SJSA1 (cell line): ENCODE results near the gene OTUD1. TPM values are rescaled to one million over a fixed set of nuclear protein-coding genes. Genes with fewer than 3 reads are reported as not detected.

Experiments used
- DNase-seq, 2 experiments: peaks; one replicate each; pipeline ENCODE4 v3.0.0-alpha.2; 2015 to 2020; ENCODE audit warnings: low spot score in 2 of 2, low read depth in 1 of 2
- H3K27ac ChIP-seq: fragments of 250-450 bp; sonication (Bioruptor Pico); 2 replicates; pipeline ENCODE4 v1.5.1; 2020; ENCODE audit warnings: mild to moderate bottlenecking, moderate library complexity
- H3K27me3 ChIP-seq: fragments of 250-450 bp; sonication (Bioruptor Pico); replicated peaks from 2 replicates; pipeline ENCODE4 v1.5.1; 2020; ENCODE audit warnings: mild to moderate bottlenecking, moderate library complexity
- H3K36me3 ChIP-seq: fragments of 250-450 bp; sonication (Bioruptor Pico); 2 replicates; pipeline ENCODE4 v1.5.1; 2020; ENCODE audit warnings: mild to moderate bottlenecking
- H3K4me1 ChIP-seq: fragments of 250-450 bp; sonication (Bioruptor Pico); replicated peaks from 2 replicates; pipeline ENCODE4 v1.6.1; 2021; ENCODE audit warnings: mild to moderate bottlenecking
- H3K4me3 ChIP-seq: fragments of 250-450 bp; sonication (Bioruptor Pico); 2 replicates; pipeline ENCODE4 v1.5.1; 2020; ENCODE audit warnings: mild to moderate bottlenecking
- H3K9me3 ChIP-seq: fragments of 250-450 bp; sonication (Bioruptor Pico); replicated peaks from 2 replicates; pipeline ENCODE4 v1.5.1; 2020; ENCODE audit warnings: mild to moderate bottlenecking
- total RNA-seq: library from RNA; depleted of rRNA; stranded (reverse); fragments of >200 nt; shearing (Covaris generic); gene quantifications from 2 replicates; pipeline ENCODE4 v1.2.3, GENCODE V29; 2014

The OTUD1 gene
- total RNA-seq, 1 experiment from 2014 or later: 3.8 TPM

DNA sequence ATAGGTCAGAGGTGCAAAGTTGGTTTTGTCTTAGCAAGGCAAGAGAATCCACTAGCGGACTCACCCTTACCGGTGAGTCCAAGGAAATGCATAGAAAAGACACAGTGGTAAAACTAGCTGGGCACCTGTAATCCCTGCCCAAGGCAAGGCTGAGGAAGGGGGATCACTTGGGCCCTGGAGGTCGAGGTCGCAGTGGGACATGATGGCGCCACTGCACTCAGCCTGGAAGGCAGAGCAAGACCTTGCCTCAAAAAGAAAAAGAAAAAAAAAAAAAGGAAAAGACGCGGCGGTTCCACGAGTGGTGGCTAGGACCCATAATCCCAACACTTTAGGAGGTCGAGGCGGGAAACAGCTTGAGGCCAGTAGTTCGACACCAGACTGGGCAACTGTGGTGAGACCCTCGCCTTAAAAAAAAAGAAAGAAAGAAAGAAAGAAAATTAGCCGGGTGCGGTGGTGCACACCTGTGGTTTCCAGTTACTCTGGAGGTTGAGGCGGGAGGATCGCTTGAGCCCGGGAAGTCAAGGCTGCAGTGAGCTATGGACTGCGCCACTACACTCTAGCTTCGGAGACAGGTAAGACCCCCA lies 820 bp upstream of the OTUD1 start:
- peaks cover 11% of the 10 kb centered on the region for H3K36me3 ChIP-seq
- peaks cover 25% of the 10 kb centered on the region for H3K4me1 ChIP-seq
- DNase-seq: no peak
- peak overlapping the region; percentile 98 for H3K4me3 ChIP-seq
- no peaks in the 10 kb centered on the region for H3K27me3 ChIP-seq
- H3K27ac ChIP-seq: peak overlapping the region; percentile 75; the same call in 1 of the 2 replicates
- H3K9me3 ChIP-seq: peaks cover 5% of the 10 kb centered on the region

DNA sequence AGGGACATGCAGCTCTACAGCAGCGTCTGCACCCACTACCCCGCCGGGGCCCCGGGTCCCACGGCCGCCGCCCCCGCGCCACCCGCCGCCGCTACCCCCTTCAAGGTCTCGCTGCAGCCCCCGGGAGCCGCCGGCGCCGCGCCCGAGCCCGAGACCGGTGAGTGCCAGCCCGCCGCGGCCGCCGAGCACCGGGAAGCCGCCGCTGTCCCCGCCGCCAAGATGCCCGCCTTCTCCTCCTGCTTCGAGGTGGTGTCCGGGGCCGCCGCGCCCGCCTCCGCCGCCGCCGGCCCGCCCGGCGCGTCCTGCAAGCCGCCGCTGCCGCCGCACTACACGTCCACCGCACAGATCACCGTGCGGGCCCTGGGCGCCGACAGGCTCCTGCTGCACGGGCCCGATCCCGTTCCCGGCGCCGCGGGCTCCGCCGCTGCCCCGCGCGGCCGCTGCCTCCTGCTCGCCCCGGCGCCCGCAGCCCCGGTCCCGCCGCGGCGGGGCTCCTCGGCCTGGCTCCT lies 631 bp downstream of the OTUD1 start:
- H3K36me3 ChIP-seq: peaks cover 11% of the 10 kb centered on the region
- no peak for DNase-seq
- H3K27ac ChIP-seq: peak overlapping the region; percentile 75
- H3K27me3 ChIP-seq: no peaks in the 10 kb centered on the region
- H3K9me3 ChIP-seq: peaks cover 5% of the 10 kb centered on the region
- peak overlapping the region; percentile 98 for H3K4me3 ChIP-seq
- peaks cover 25% of the 10 kb centered on the region for H3K4me1 ChIP-seq

DNA sequence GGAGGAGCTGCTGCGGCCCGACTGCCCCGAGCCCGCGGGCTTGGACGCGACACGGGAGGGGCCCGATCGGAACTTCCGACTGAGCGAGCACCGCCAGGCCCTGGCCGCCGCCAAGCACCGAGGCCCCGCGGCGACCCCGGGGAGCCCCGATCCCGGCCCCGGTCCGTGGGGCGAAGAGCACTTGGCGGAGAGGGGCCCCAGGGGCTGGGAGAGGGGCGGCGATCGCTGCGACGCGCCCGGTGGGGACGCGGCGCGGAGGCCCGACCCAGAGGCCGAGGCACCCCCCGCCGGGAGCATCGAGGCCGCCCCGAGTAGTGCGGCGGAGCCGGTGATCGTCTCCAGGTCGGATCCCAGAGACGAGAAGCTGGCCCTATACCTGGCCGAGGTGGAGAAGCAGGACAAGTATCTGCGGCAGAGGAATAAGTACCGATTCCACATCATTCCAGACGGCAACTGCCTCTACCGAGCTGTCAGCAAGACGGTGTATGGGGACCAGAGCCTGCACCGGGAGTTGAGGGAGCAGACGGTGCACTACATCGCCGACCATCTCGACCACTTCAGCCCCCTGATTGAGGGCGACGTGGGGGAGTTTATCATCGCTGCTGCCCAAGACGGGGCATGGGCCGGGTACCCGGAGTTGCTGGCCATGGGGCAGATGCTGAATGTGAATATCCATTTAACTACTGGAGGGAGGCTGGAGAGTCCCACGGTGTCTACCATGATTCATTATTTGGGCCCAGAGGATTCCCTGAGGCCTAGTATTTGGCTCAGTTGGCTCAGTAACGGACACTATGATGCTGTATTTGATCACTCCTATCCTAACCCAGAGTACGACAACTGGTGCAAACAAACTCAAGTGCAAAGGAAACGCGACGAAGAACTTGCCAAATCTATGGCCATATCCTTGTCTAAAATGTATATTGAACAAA lies 1.4 kb downstream of the OTUD1 start:
- H3K27ac ChIP-seq: peak overlapping the region; percentile 13; the same call in 1 of the 2 replicates
- DNase-seq: peak in 1 of 2 experiments; percentile 41
- peak overlapping the region; percentile 98 for H3K4me3 ChIP-seq
- H3K36me3 ChIP-seq: peaks cover 11% of the 10 kb centered on the region
- H3K27me3 ChIP-seq: no peaks in the 10 kb centered on the region
- H3K9me3 ChIP-seq: peaks cover 5% of the 10 kb centered on the region
- H3K4me1 ChIP-seq: peaks cover 25% of the 10 kb centered on the region

DNA sequence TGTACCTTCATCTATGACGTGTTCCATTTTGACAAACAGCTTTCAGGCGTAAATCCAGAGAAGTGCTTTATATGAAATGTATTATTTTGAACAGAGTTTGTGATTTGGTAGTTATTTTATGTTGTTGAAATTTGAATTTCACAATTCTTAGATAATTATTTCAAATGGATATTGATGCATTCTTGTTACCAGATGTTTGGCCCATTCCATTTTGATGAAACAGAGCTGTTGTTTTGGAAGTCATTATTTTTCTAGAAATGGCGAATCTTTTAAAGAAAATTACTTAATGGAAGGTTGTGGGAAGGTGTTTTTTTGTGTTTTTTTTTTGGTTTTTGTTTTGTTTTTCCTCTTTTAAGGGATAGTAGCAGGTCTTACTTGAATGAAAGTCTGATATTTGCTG lies 2.4 kb downstream of the OTUD1 start:
- no peak overlapping the region for H3K4me3 ChIP-seq
- no peak for DNase-seq
- peaks cover 25% of the 10 kb centered on the region for H3K4me1 ChIP-seq
- peaks cover 5% of the 10 kb centered on the region for H3K9me3 ChIP-seq
- no peaks in the 10 kb centered on the region for H3K27me3 ChIP-seq
- H3K36me3 ChIP-seq: peaks cover 11% of the 10 kb centered on the region
- H3K27ac ChIP-seq: no peak overlapping the region

DNA sequence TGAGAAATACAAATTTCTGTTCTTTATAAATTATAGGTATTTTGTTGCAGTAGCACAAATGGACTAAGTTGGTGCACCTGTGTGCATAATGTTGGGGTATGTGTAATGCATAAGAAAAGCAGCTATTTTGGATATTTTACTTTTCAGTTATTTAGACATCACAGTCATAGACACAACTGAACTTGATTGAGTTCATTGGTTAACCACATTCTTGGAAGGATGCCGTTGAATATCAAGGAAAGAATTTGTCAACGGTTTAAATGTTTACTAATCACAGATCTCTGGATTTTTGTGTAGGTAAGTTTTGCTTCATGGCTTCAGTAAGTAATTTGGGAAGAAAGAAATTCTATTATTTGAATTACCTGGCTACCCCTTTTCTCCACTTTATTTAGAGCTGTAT lies 4.1 kb downstream of the OTUD1 start:
- no peak for DNase-seq
- H3K36me3 ChIP-seq: peaks cover 11% of the 10 kb centered on the region
- no peak overlapping the region for H3K4me3 ChIP-seq
- peaks cover 25% of the 10 kb centered on the region for H3K4me1 ChIP-seq
- no peaks in the 10 kb centered on the region for H3K27me3 ChIP-seq
- no peak overlapping the region for H3K27ac ChIP-seq
- peaks cover 5% of the 10 kb centered on the region for H3K9me3 ChIP-seq

DNA sequence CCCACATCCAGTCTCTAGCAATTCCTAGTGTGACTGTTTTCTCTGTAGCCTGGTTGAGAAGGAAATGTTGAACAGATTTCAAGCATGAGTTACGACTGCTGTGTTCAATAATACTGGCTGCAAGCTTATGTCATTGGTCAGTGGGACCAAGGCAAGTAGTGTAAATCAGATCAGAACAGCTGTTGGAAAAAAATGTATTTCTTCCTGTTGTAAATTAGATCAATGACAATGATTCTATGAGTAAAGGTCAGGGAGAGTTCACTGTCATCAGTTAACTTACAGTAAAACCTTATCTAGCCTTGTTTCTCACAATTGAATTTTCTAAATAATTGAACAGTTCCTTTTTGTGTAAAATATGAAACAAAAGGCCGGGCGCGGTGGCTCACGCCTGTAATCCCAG lies 6.7 kb downstream of the OTUD1 start:
- no peaks in the 10 kb centered on the region for H3K36me3 ChIP-seq
- H3K4me1 ChIP-seq: peaks cover 12% of the 10 kb centered on the region
- H3K27me3 ChIP-seq: no peaks in the 10 kb centered on the region
- H3K9me3 ChIP-seq: no peaks in the 10 kb centered on the region; the same call in 1 of the 2 replicates
- H3K4me3 ChIP-seq: no peak overlapping the region
- no peak for DNase-seq
- H3K27ac ChIP-seq: no peak overlapping the region

DNA sequence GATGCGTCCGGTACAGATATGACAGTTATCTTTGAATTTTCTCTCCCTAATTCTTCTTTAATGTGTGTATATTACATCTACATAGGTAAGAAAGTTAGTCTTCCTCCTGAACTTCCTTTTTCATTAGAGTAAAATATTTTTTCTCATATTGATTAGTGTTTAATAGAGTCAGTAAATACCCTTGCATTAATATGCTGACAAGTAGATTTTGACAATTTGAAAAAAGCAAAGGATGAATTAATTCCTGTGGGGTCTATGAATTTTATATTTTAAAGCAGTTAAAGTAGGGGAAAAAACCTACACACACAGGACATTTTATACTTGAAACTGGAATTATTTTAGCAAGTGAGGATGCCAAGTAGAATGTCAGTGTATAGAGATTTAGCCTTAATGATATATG lies 9.4 kb downstream of the OTUD1 start:
- Histone ChIP-seq H3K27ac (no peak overlapping the region), H3K27me3 (no peaks in the 10 kb centered on the region)
- no peak for DNase-seq

DNA sequence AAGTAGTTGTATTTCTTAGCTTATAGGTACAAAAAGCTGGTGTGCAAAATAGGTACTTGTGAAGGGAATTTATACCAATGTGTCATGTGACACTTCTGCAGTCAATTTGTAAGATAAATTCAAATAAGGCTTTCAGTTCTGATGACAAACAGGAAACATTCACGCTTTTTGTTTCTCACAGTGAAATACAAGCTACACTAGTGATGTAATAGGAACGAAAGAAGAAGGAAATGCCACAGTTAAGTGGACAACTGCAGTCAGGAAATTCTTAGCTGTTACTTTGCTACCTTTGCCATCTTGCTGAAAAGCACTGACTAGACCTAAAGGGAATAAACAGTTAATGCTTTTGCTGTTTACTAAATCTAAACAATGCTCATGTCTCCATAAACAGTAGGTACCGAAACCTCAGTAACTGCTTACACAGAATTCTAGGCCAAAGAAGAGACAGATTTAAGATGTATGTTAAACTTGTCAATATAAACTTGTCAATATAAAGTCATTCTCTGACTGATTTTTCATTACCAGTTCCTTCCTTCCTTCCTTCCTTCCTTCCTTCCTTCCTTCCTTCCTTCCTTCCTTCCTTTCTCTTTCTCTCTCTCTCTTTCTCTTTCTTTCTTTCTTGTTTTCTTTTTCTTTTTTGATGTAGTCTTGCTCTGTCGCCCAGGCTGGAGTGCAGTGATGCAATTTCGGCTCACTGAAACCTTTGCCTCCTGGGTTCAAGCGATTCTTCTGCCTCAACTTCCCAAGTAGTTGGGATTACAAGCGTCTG lies 10.1 kb downstream of the OTUD1 start:
- no peak overlapping the region for H3K4me3 ChIP-seq

More for the DNA sequence above, 9.4 kb downstream of the OTUD1 start:
- Histone ChIP-seq H3K9me3 (no peaks in the 10 kb centered on the region; the same call in 1 of the 2 replicates), H3K4me1 (no peaks in the 10 kb centered on the region), H3K36me3 (no peaks in the 10 kb centered on the region), H3K4me3 (no peak overlapping the region)

DNA sequence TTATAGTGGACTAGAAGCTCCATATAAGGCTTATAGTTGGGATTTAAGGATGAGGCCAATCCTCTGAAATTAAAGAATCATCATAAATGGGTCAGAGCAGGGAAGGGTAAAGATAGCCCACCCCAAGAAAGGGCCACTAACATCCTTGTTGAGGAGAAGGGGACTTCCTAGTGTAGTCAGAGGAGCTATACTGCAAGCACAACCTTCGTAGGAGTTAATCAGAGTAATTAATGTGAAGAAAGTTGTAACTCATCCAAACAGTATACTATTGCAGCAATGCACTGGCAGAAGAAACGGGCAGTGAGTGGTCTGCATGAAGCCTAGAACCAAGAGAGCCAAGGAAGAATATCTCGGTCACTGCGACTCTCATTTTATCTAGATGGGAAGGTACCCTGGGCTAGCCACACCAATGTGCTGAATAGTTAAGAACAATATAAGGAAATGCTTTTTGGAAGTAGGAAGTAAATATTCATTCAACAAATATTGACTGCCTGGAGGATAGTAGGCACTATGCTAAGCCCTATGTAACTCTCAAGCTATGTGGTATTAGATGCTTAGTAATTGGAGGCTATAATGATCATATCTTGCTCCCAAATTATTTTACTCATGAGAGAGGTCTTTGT lies 13.3 kb downstream of the OTUD1 start:
- H3K27ac ChIP-seq: no peak overlapping the region
- no peaks in the 10 kb centered on the region for H3K4me1 ChIP-seq
- H3K4me3 ChIP-seq: no peak overlapping the region
- no peak for DNase-seq
- no peaks in the 10 kb centered on the region for H3K27me3 ChIP-seq
- no peaks in the 10 kb centered on the region; the same call in 1 of the 2 replicates for H3K9me3 ChIP-seq
- H3K36me3 ChIP-seq: no peaks in the 10 kb centered on the region

More for the DNA sequence above, 10.1 kb downstream of the OTUD1 start:
- Histone ChIP-seq H3K4me1 (no peaks in the 10 kb centered on the region), H3K27ac (no peak overlapping the region), H3K36me3 (no peaks in the 10 kb centered on the region), H3K9me3 (no peaks in the 10 kb centered on the region; the same call in 1 of the 2 replicates), H3K27me3 (no peaks in the 10 kb centered on the region)
- DNase-seq: no peak

DNA sequence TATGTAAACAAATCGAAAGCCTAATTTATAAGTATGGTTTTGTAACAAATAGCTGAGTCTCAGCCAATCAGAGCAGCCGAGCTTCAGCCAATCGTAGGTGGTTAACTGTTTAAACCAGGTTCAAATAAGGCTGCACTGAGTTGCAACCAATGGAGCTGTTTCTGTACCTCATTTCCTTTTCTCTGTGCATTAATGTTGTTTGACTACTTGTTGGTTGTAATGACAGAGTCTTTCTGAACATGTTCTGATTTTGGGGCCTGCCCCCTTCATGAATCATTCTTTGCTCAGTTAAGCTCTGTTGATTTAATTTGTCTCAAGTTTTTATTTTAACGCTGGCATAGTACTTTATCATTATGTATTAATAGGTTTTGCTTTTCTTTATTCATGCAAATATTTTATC lies 14.6 kb downstream of the OTUD1 start:
- no peaks in the 10 kb centered on the region for H3K27me3 ChIP-seq
- H3K4me1 ChIP-seq: no peaks in the 10 kb centered on the region
- H3K9me3 ChIP-seq: no peaks in the 10 kb centered on the region; the same call in 1 of the 2 replicates
- H3K36me3 ChIP-seq: no peaks in the 10 kb centered on the region
- no peak overlapping the region for H3K27ac ChIP-seq
- H3K4me3 ChIP-seq: no peak overlapping the region
- no peak for DNase-seq

DNA sequence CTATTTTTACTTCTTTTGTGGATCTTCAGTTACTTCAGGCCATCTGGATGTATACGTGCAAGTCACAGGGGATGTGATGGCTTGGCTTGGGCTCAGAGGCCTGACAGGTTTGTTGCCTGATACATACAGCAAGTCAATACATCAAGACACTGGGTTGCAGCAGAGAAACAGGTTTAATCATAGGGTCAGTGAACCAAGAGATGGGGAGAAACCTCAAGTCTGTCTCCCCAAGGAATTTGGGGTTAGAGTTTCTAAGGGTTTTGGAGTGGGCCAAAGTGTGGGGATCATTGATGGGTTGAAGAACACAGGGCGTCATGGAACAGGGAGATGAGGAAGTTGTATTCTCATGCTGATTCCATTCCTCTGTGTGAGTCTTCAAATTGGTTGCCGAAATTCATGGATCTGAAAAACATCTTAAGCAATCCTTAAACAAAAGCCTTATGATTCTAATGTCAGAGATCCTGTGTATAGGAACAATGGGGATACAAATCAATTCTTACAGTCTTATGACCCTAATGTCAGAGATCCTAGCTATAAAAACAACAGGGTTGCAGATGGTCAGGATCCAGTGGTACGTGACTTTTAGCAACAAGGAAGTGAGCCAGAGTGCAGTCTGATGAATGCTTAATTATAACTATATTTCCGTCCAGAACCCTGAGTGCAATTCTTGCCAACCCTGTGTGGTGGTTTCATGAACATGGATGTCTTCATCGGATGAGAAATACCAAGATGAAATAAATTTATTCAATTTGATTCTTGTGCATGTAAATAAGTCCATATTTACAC lies 18.9 kb downstream of the OTUD1 start:
- Histone ChIP-seq H3K27me3 (no peaks in the 10 kb centered on the region), H3K9me3 (no peaks in the 10 kb centered on the region), H3K27ac (no peak overlapping the region), H3K4me1 (no peaks in the 10 kb centered on the region), H3K4me3 (no peak overlapping the region), H3K36me3 (no peaks in the 10 kb centered on the region)
- DNase-seq: no peak

DNA sequence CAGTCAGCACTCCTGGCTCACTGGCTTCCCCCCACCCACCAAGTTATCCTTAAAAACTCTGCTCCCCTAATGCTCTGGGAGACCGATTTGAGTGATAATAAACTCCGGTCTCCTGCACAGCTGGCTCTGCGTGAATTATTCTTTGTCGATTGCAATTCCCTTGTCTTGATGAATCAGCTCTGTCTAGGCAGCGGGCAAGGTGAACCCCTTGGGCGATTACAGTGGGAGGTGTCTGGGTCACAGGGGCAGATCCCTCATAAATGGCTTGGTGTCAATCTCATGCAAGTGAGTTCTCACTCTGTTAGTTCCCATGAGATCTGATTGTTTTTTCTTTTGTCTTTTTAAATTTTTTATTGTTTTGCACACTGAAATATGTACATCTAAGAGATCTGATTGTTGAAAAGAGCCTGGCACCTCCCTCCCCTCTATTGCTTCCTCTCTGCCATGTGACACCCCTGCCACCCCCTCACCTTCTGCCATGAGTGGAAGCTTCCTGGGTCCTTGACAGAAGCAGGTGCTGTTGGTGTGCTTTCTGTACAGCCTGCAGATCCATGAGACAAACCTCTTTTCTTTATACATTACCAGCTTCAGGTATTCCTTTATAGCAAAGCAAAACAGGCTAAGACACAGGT lies 20.5 kb downstream of the OTUD1 start:
- H3K4me1 ChIP-seq: no peaks in the 10 kb centered on the region
- H3K36me3 ChIP-seq: no peaks in the 10 kb centered on the region
- no peak for DNase-seq
- no peaks in the 10 kb centered on the region for H3K9me3 ChIP-seq
- no peak overlapping the region for H3K27ac ChIP-seq
- H3K4me3 ChIP-seq: no peak overlapping the region
- no peaks in the 10 kb centered on the region for H3K27me3 ChIP-seq
